OCI-LY7 (cell line): ENCODE data around the gene NCBP1. TPM values are rescaled to one million over a fixed set of nuclear protein-coding genes. Genes with fewer than 3 reads are reported as not detected.

Experiments used
- BruUV-seq: library from RNA; stranded (reverse); fragments of 400-500 nt; replicated peaks from 2 replicates; lab custom pipeline; 2021; lab: Mats Ljungman, UMichigan
- CTCF ChIA-PET: fragments of 300-600 bp; sonication (Branson Sonifier 250); formaldehyde crosslinking; loops from one replicate; lab custom pipeline; 2022; ENCODE audit warnings: antibody characterized with exemption; ENCODE audit not compliant: unreplicated experiment; lab: Charles Lee
- POLR2A ChIA-PET: fragments of 300-600 bp; sonication (Branson Sonifier 250); formaldehyde crosslinking; loops from one replicate; lab custom pipeline; 2022; ENCODE audit warnings: antibody characterized with exemption; lab: Charles Lee
- DNase-seq: peaks from one replicate; pipeline ENCODE4 v3.0.0-alpha.2; 2015; ENCODE audit warnings: low spot score
- H2AFZ ChIP-seq: fragments of 200-600 bp; sonication (generic), shearing (Covaris generic); 2 replicates; pipeline ENCODE4 v1.6.1; 2014; ENCODE audit warnings: mild to moderate bottlenecking, antibody characterized with exemption, low read length, moderate library complexity
- H3K27ac ChIP-seq: fragments of 200-600 bp; sonication (generic); 2 replicates; pipeline ENCODE4 v1.5.1; 2014; ENCODE audit warnings: mixed run types, low read depth, mild to moderate bottlenecking, moderate library complexity, low read length, inconsistent platforms; ENCODE audit not compliant: poor library complexity, severe bottlenecking
- H3K36me3 ChIP-seq: fragments of 200-600 bp; sonication (generic); 2 replicates; pipeline ENCODE4 v1.6.1; 2014; ENCODE audit warnings: mild to moderate bottlenecking, antibody characterized with exemption, low read length, moderate library complexity, mixed read lengths; ENCODE audit not compliant: insufficient read depth
- H3K4me1 ChIP-seq: fragments of 200-600 bp; sonication (generic); 2 replicates; pipeline ENCODE4 v1.5.1; 2014; ENCODE audit warnings: mild to moderate bottlenecking, low read length; ENCODE audit not compliant: insufficient read depth, poor library complexity, severe bottlenecking
- H3K4me2 ChIP-seq: fragments of 200-600 bp; sonication (generic); 2 replicates; pipeline ENCODE4 v1.6.1; 2014; ENCODE audit warnings: mild to moderate bottlenecking, low read length
- H3K4me3 ChIP-seq: fragments of 200-600 bp; sonication (generic); 2 replicates; pipeline ENCODE4 v1.5.1; 2014; ENCODE audit warnings: mild to moderate bottlenecking, low read depth, low read length; ENCODE audit not compliant: poor library complexity, severe bottlenecking
- H3K79me2 ChIP-seq: fragments of 200-600 bp; sonication (generic); 2 replicates; pipeline ENCODE4 v1.6.1; 2016; ENCODE audit warnings: low read depth, mild to moderate bottlenecking, low read length, moderate library complexity, mixed read lengths; ENCODE audit not compliant: insufficient read depth
- H3K9me2 ChIP-seq: fragments of 200-600 bp; sonication (generic); 2 replicates; pipeline ENCODE4 v1.6.1; 2016; ENCODE audit warnings: mild to moderate bottlenecking, low read length, mixed read lengths; ENCODE audit not compliant: insufficient read depth
- H3K9me3 ChIP-seq: fragments of 200-600 bp; sonication (generic); 2 replicates; pipeline ENCODE4 v1.6.1; 2014; ENCODE audit warnings: mild to moderate bottlenecking, mixed run types, low read length, mixed read lengths
- H4K20me1 ChIP-seq: fragments of 200-600 bp; sonication (generic); 2 replicates; pipeline ENCODE4 v1.6.1; 2014; ENCODE audit warnings: mild to moderate bottlenecking, antibody characterized with exemption, low read length, moderate library complexity, mixed read lengths; ENCODE audit not compliant: insufficient read depth
- EZH2phosphoT487 ChIP-seq: fragments of 200-600 bp; sonication (generic); IDR thresholded peaks from 2 replicates; pipeline ENCODE4 v1.6.1; 2018; ENCODE audit warnings: low read depth, borderline replicate concordance, mild to moderate bottlenecking, mixed run types, antibody characterized with exemption, low read length, moderate library complexity, mixed read lengths
- intact Hi-C: fragments of 100-400 bp; cut with micrococcal nuclease; formaldehyde crosslinking; loops from one replicate; pipeline ENCODE4 v1.10.0; 2022; ENCODE audit not compliant: unreplicated experiment
- total RNA-seq, 2 experiments: library from RNA; depleted of rRNA in 1 of 2; stranded (reverse); fragments of >200 nt in 1 of 2; shearing (Covaris generic) in 1 of 2; gene quantifications; 2 replicates each; pipeline ENCODE4 v1.2.3, GENCODE V29; 2014 to 2022
- TF ChIP-seq, protein P1 (sequence below): fragments of 200-600 bp; sonication (generic); conservative IDR thresholded peaks from 2 replicates; pipeline ENCODE4 v1.5.1; 2014; ENCODE audit warnings: mild to moderate bottlenecking, antibody characterized with exemption, low read length, moderate library complexity, mixed read lengths

NCBP1 gene
- total RNA-seq, 2 experiments from 2014 or later: 37.8 to 54.7 TPM

DNA sequence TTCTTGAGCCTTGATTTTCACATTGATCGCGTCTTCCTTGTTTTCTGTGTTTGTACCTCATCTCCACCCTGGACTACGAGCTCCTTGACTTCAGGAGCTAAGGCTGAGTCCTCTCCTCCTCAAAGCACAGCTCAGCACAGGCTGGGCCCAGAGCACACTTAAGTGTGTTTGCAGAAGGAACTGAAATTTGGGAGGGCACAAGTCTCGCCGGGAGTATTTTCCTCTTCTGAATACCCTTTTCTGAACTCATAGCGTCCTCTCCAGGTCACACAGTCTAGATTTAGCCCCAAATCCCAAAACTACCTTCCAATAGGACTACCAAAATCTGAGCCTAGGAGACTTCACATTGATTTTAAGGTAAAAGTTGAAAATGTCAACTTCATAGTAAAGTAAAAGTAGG, 42.1 kb upstream of the NCBP1 start:
- Histone ChIP-seq H3K36me3 (no peaks in the 10 kb centered on the region), H3K79me2 (no peaks in the 10 kb centered on the region), H3K27ac (no peak overlapping the region), H2AFZ (no peak overlapping the region), H4K20me1 (no peaks in the 10 kb centered on the region), H3K9me3 (no peaks in the 10 kb centered on the region), H3K4me2 (no peak overlapping the region), H3K4me1 (peaks cover 4% of the 10 kb centered on the region), H3K9me2 (no peaks in the 10 kb centered on the region), H3K4me3 (no peak overlapping the region)
- ChIA-PET POLR2A (no interaction called here), CTCF (no interaction called here)
- intact Hi-C loops: no loop called here
- BruUV-seq: no TSS peak
- no peak for TF ChIP-seq EZH2phosphoT487
- TF ChIP-seq, protein P1, sequence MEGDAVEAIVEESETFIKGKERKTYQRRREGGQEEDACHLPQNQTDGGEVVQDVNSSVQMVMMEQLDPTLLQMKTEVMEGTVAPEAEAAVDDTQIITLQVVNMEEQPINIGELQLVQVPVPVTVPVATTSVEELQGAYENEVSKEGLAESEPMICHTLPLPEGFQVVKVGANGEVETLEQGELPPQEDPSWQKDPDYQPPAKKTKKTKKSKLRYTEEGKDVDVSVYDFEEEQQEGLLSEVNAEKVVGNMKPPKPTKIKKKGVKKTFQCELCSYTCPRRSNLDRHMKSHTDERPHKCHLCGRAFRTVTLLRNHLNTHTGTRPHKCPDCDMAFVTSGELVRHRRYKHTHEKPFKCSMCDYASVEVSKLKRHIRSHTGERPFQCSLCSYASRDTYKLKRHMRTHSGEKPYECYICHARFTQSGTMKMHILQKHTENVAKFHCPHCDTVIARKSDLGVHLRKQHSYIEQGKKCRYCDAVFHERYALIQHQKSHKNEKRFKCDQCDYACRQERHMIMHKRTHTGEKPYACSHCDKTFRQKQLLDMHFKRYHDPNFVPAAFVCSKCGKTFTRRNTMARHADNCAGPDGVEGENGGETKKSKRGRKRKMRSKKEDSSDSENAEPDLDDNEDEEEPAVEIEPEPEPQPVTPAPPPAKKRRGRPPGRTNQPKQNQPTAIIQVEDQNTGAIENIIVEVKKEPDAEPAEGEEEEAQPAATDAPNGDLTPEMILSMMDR: no peak
- no peak for DNase-seq

GRCh38 chr9:97592126-97592525, 41.5 kb upstream of the NCBP1 start:
- Histone ChIP-seq H3K9me2 (no peaks in the 10 kb centered on the region), H2AFZ (no peak overlapping the region), H3K4me2 (no peak overlapping the region), H4K20me1 (no peaks in the 10 kb centered on the region), H3K4me1 (peaks cover 4% of the 10 kb centered on the region), H3K4me3 (no peak overlapping the region), H3K36me3 (no peaks in the 10 kb centered on the region), H3K9me3 (no peaks in the 10 kb centered on the region), H3K27ac (no peak overlapping the region), H3K79me2 (no peaks in the 10 kb centered on the region)
- no peak for DNase-seq
- ChIA-PET CTCF (no interaction called here), POLR2A (no interaction called here)
- no peak for TF ChIP-seq EZH2phosphoT487
- TF ChIP-seq, protein P1: no peak
- no TSS peak for BruUV-seq
- intact Hi-C loops: no loop called here

- Histone ChIP-seq H3K79me2 (no peaks in the 10 kb centered on the region), H2AFZ (no peak overlapping the region), H3K9me2 (no peaks in the 10 kb centered on the region), H3K4me2 (no peak overlapping the region), H3K36me3 (no peaks in the 10 kb centered on the region), H4K20me1 (no peaks in the 10 kb centered on the region), H3K4me1 (peaks cover 8% of the 10 kb centered on the region), H3K27ac (no peak overlapping the region), H3K4me3 (no peak overlapping the region), H3K9me3 (no peaks in the 10 kb centered on the region)
- CTCF ChIA-PET: no interaction called here
- no peak for TF ChIP-seq EZH2phosphoT487
- TF ChIP-seq, protein P1: no peak
- DNase-seq: no peak
- POLR2A ChIA-PET: no interaction called here
- no TSS peak for BruUV-seq
- intact Hi-C loops: no loop called here
These were observed 39.7 kb upstream of the NCBP1 start for GRCh38 chr9:97593960-97594359.
